Occipital lobe (tissue), 2 donors: Measurements from ENCODE around the gene RANGAP1. TPM values are rescaled to one million over a fixed set of nuclear protein-coding genes. Genes with fewer than 3 reads are reported as not detected.
"Not testable (repeated sequence)": the region's sequence is repeated elsewhere in the genome, so short reads cannot be mapped to it uniquely, and the experiment has no call there.

ENCODE experiments used
- DNase-seq: peaks from one replicate; lab custom pipeline; 2025; lab: John Stamatoyannopoulos, UW
- total RNA-seq: library from RNA; depleted of rRNA; stranded (reverse); fragments of >200 nt; gene quantifications from one replicate; pipeline ENCODE4 v1.2.3, GENCODE V29; 2014

The RANGAP1 gene
- total RNA-seq, 1 donor from 2014 or later, result 28.7 TPM

DNA sequence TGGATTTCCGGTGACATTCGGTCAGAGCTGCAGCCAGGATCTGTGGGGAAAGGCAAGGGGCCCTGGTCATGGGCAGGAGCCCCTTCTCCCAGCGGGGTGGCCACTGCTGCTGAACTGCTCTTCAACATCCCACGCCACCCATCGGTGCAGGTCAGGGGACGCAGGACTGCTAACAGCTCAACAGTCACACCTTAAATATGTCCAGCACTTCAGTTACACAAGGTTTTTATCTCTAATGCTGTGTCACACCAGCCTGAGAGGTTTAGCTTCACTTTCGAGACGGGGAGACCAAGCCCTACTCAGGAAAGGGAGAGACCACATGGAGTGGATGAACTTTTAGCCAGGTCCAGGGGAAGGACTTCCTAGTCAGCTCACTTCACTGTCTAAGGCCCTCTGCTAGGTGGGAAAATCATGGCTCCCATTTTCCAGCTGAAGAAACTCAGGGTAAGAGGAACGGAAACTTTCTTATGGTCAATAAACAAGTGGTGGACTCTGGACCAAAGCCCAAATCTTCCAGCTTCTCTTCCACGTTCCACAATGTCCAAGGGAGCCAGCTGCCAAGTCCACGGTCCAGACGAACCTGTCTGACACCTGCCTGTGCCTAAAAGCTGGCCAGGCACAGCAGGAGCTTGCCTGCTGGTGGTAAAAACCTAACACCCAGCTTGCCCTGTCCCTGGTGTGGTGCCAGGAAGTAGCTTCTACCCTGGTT is 24.3 kb downstream of the RANGAP1 start:
- no peak for DNase-seq

DNA sequence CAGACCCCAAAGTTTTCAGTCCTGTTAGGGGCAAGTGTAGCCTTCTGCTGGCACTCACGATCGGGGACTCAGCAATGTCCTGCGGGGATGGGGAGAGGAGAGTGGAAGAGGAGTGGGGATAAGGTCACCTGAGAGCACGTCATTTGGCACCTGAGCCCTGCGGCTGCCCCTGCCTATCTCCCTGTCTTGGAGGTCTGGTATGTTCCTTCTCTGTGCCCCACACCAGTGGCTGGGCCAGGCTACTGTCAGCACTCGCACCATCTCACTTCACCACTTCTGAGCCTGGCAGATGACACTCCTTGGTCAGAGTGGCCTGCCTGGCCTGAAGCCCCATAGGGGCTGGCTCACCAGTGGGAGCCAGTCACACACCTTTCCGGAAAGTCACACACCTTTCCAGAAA is 25.1 kb downstream of the RANGAP1 start:
- DNase-seq, result no peak

- not testable (repeated sequence) for DNase-seq
Measured at GRCh38 chr22:41259756-41260155, 26.2 kb downstream of the RANGAP1 start.

DNA sequence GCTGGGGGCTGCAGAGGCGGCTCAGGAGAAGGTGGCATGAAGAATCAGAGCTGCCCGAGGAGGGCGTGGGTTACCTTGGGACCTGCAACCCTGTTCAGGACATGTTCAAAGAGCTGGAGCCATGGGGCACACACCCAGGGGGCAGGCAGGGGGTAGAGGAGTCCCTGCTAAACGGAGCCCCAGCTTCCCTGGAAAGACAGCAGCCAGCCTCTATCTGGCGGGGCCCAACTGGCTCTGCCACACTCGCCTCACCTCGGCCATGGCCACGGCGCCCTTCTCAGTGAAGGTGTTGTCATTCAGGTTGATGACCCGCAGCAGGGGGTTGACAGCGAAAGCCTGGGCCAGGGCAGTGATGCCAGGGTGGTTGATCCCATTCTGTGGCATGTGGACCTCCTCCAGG is 28.3 kb downstream of the RANGAP1 start:
- DNase-seq, result no peak

- DNase-seq, result no peak
Measured at GRCh38 chr22:41256254-41257253, 29.4 kb downstream of the RANGAP1 start.

DNA sequence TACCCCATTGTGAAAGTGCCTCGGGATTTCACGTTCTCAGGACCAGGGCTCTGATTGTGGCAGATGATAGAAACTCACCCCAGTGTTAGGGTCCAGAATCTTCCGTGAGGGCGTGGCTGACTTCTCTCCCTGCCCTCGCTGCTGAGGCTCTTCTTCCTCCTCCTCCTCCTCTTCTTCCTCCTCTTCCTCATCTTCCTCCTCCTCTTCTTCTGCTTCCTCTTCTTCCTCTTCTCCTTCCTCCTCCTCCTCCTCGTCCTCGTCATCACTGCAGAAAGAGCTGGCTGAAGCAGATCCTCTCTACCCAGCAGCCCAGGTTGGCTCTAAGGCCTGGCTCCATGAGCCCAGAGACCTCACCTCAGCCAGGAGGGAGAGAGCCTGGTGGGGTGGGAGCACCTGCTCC is 31.8 kb downstream of the RANGAP1 start:
- no peak for DNase-seq

- DNase-seq, result no peak
Measured at GRCh38 chr22:41252365-41252764, 33.6 kb downstream of the RANGAP1 start.

GRCh38 chr22:41250127-41250526 is 35.9 kb downstream of the RANGAP1 start:
- DNase-seq, result no peak

GRCh38 chr22:41249442-41249841 is 36.5 kb downstream of the RANGAP1 start:
- DNase-seq, result no peak

DNA sequence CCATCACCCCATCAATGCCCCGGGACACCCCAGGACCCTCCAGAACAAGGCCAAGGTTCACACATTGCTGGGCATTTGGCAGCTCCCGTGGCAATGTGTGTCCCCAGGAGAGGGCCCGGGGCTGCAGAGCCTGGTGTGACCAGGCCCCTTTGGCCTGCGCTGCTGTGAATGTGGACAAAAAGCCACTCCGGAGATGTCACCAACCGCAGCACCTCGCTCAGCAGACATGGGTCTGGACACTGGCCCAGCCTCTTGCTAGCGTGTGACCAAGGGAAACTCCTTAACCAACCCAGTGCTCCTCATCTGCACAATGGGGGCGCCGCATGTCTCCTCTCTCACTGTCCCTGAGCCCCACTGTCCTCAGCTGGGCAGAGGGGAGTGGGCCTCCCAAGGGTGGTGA is 37.2 kb downstream of the RANGAP1 start:
- DNase-seq, result no peak

GRCh38 chr22:41248314-41248713 is 37.7 kb downstream of the RANGAP1 start:
- no peak for DNase-seq

DNA sequence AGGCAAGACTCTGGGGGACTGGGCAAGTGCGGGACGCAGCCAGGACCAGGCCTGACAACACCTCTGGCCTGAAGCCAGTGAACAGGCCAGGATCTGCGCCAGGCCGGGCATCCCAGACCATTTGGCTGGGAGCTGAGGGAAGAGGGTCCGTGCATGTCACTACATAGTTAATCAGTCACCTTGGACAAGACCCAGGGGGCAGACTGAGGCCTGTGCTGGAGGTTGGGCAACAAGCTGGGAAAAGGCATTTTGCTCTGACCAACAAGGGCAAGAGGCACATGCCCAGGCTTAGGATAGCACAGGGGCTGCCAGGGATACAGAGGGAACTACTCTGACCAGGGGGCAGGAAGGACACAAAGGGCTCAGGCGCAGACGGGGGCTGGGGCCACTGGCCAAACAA is 38.3 kb downstream of the RANGAP1 start:
- no peak for DNase-seq

DNA sequence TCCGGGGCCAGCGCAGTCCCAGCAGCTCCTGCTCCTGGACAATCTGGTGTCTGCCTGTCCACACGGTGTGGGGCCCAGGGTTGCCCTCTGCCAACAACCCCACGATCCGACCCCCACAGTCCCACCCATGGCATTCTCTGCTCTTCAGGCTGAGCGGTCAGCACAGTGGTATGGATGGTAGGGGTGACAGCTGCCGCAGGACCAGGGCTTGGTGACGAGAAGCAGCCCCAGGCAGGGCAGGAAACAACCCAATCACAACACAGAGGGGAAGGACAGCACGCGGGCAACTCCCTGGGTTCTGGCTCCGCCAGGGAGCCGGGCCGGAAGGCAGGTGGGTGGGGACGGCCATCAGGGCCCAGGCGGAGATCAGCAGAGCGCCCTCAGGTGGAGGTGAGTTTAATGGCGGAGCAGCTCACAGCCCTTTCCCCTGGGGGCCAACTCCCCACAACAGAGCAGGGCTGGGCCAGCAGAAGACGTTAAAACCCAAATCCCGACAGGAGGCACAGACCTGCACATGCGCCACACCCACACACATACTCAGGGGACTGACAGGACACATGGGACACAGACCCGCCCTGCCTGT is 40.0 kb downstream of the RANGAP1 start:
- DNase-seq, result no peak

GRCh38 chr22:41243361-41243760 is 42.6 kb downstream of the RANGAP1 start:
- no peak for DNase-seq

DNA sequence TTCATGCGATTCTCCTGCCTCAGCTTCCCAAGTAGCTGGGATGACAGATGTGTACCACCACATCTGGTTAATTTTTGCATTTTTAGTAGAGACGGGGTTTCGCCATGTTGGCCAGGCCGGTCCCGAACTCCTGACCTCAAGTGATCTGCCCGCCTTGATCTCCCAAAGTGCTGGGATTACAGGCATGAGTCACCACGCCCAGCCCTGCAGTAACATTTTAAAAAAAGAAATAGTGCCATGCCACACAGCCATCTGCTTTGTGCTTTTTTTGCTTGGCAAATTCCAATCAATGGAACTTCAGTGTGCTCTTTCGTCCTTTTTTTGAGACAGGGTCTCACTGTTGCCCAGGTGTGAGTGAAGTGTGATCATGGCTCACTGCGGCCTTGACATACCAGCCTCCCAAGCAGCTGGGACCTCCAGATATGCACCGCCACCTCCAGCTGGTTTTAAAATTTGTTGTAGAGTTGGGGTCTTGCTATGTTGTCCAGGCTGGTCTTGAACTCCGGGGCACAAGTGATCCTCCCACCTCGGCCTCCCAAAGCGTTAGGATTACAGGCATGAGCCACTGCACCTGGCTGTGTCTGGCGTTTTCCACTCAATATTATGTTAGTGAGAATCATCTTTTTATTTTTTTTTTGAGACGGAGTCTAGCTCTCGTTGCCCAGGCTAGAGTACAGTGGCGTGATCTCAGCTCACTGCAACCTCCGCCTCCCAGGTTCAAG is 43.4 kb downstream of the RANGAP1 start:
- DNase-seq, result no peak

- DNase-seq, result no peak
Measured at GRCh38 chr22:41241133-41241676, 44.8 kb downstream of the RANGAP1 start.

- peak; percentile 94 for DNase-seq
Measured at GRCh38 chr22:41240377-41241132, 45.4 kb downstream of the RANGAP1 start, which contains the start of gene CHADL. Gene CHADL (minus strand): TSS chr22:41240931. CDS start chr22:41240881, 50 bp downstream.

- no peak for DNase-seq
Measured at GRCh38 chr22:41239443-41240128, 46.4 kb downstream of the RANGAP1 start.

DNA sequence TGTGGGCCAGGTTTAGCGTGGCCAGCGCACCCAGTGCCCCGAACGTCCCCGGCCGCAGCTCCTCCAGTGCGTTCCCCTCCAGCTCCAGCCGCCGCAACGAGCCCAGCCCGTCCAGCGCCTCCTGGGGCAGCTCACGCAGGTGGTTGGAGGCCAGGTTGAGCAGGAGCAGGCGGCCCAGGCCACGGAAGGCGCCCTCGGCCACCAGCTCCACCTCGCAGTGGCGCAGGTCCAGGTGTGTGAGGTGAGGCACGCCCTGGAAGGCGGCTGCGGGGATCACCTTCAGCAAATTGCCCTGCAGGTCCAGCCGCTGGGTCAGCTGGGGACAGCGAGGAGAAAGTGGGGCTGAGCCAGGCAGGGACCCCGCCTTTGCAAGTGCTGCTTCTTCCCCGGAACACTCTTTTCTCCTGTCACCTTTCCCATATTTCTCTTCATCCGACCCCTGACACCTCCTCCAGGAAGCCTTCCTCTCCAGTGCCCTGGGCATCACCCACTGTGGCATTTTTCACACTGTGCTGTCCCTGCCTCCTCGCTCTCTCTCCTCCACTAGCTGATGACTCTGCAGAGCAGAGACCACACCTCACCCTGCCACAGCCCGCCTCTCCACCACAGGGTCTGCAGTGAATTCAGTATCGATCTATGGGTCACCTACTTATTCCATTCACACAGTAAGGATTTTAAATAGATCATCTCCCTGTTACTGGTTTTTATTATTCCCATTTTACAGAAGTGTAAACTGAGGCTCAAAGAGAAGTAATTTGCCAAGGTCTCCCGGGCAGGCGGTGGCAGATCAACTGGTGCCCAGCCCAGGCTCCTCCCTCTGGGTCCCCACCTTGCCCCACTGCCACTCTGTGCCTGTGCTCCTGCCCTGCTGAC is 47.2 kb downstream of the RANGAP1 start:
- no peak for DNase-seq
